PC-9 (cell line): Measurements from ENCODE around the gene USP10. TPM values are rescaled to one million over a fixed set of nuclear protein-coding genes. Genes with fewer than 3 reads are reported as not detected.

Experiments
- BruUV-seq: library from RNA; stranded (reverse); fragments of 400-500 nt; replicated peaks from 2 replicates; lab custom pipeline; 2021; lab: Mats Ljungman, UMichigan
- CTCF ChIA-PET: fragments of 300-600 bp; sonication (Branson Sonifier 250); formaldehyde crosslinking; loops from one replicate; lab custom pipeline; 2022; ENCODE audit warnings: antibody characterized with exemption; lab: Charles Lee
- POLR2A ChIA-PET: fragments of 300-600 bp; sonication (Branson Sonifier 250); formaldehyde crosslinking; loops from one replicate; lab custom pipeline; 2022; ENCODE audit warnings: antibody characterized with exemption; ENCODE audit not compliant: unreplicated experiment; lab: Charles Lee
- DNase-seq, 2 experiments: peaks; one replicate each; pipeline versions ENCODE4 v3.0.0 to v3.0.0-alpha.2; 2015 to 2022; ENCODE audit warnings: mixed read lengths in 1 of 2
- H2AFZ ChIP-seq: fragments of 200-600 bp; sonication (generic); 2 replicates; pipeline ENCODE4 v1.8.1; 2017; ENCODE audit warnings: antibody characterized with exemption
- H3F3A ChIP-seq: fragments of 200-600 bp; sonication (generic); 2 replicates; pipeline ENCODE4 v1.8.1; 2017; ENCODE audit warnings: antibody characterized with exemption, mild to moderate bottlenecking, low read depth; ENCODE audit not compliant: insufficient read depth
- H3K27ac ChIP-seq: fragments of 200-600 bp; sonication (generic); 2 replicates; pipeline ENCODE4 v1.6.1; 2016; ENCODE audit warnings: mixed run types
- H3K27me3 ChIP-seq: fragments of 200-600 bp; sonication (generic); 2 replicates; pipeline ENCODE4 v1.6.1; 2016; ENCODE audit warnings: low read depth, mixed run types; ENCODE audit not compliant: insufficient read depth
- H3K36me3 ChIP-seq: fragments of 200-600 bp; sonication (generic); 2 replicates; pipeline ENCODE4 v1.6.1; 2016; ENCODE audit warnings: low read depth, mixed run types
- H3K4me1 ChIP-seq: fragments of 200-600 bp; sonication (generic); replicated peaks from 2 replicates; pipeline ENCODE4 v1.6.1; 2016; ENCODE audit warnings: mixed run types; ENCODE audit not compliant: insufficient read depth
- H3K4me2 ChIP-seq: fragments of 200-600 bp; sonication (generic); 2 replicates; pipeline ENCODE4 v1.6.1; 2017; ENCODE audit warnings: mixed run types
- H3K4me3 ChIP-seq: fragments of 200-600 bp; sonication (generic); 2 replicates; pipeline ENCODE4 v1.6.1; 2016; ENCODE audit warnings: mixed run types
- H3K79me2 ChIP-seq: fragments of 200-600 bp; sonication (generic); 2 replicates; pipeline ENCODE4 v1.6.1; 2017; ENCODE audit warnings: low read depth, mixed run types
- H3K9me2 ChIP-seq: fragments of 200-600 bp; sonication (generic); 2 replicates; pipeline ENCODE4 v1.8.1; 2017; ENCODE audit warnings: mild to moderate bottlenecking; ENCODE audit not compliant: insufficient read depth
- H3K9me3 ChIP-seq: fragments of 200-600 bp; sonication (generic); 2 replicates; pipeline ENCODE4 v1.8.1; 2016; ENCODE audit warnings: low read depth; ENCODE audit not compliant: insufficient read depth
- H4K20me1 ChIP-seq: fragments of 200-600 bp; sonication (generic); 2 replicates; pipeline ENCODE4 v1.8.1; 2017; ENCODE audit not compliant: insufficient read depth
- CTCF ChIP-seq: fragments of 200-600 bp; sonication (generic); conservative IDR thresholded peaks from 2 replicates; pipeline ENCODE4 v1.6.1; 2017; ENCODE audit warnings: mixed run types, antibody characterized with exemption, mild to moderate bottlenecking, moderate library complexity
- EZH2 ChIP-seq: fragments of 200-600 bp; sonication (generic); IDR thresholded peaks from 2 replicates; pipeline ENCODE4 v1.8.0; 2017; ENCODE audit warnings: antibody characterized with exemption, low read depth
- intact Hi-C: fragments of 100-400 bp; cut with micrococcal nuclease; formaldehyde crosslinking; loops from one replicate; pipeline ENCODE4 v1.10.0; 2022; ENCODE audit not compliant: unreplicated experiment
- total RNA-seq: library from RNA; stranded (reverse); gene quantifications from 2 replicates; pipeline ENCODE4 v1.2.3, GENCODE V29; 2021

The USP10 gene
- total RNA-seq, 1 experiment from 2014 or later = 109 TPM

GRCh38 chr16:84794626-84795025, 94.8 kb downstream of the USP10 start:
- TF ChIP-seq CTCF (no peak), EZH2 (no peak)
- ChIA-PET CTCF (no interaction called here), POLR2A (no interaction called here)
- H3K4me2 ChIP-seq = no peak overlapping the region
- H3K9me3 ChIP-seq = no peaks in the 10 kb centered on the region
- H3K36me3 ChIP-seq = no peaks in the 10 kb centered on the region
- no peaks in the 10 kb centered on the region; the same call in 1 of the 2 replicates for H3F3A ChIP-seq
- no peaks in the 10 kb centered on the region for H3K79me2 ChIP-seq
- H4K20me1 ChIP-seq = no peaks in the 10 kb centered on the region
- H3K27ac ChIP-seq = no peak overlapping the region
- BruUV-seq = no TSS peak
- H3K27me3 ChIP-seq = no peaks in the 10 kb centered on the region
- no peak overlapping the region for H3K4me3 ChIP-seq
- H3K9me2 ChIP-seq = no peaks in the 10 kb centered on the region
- intact Hi-C loops = no loop called here
- no peaks in the 10 kb centered on the region for H3K4me1 ChIP-seq
- H2AFZ ChIP-seq = no peak overlapping the region
- DNase-seq = no peak

DNA sequence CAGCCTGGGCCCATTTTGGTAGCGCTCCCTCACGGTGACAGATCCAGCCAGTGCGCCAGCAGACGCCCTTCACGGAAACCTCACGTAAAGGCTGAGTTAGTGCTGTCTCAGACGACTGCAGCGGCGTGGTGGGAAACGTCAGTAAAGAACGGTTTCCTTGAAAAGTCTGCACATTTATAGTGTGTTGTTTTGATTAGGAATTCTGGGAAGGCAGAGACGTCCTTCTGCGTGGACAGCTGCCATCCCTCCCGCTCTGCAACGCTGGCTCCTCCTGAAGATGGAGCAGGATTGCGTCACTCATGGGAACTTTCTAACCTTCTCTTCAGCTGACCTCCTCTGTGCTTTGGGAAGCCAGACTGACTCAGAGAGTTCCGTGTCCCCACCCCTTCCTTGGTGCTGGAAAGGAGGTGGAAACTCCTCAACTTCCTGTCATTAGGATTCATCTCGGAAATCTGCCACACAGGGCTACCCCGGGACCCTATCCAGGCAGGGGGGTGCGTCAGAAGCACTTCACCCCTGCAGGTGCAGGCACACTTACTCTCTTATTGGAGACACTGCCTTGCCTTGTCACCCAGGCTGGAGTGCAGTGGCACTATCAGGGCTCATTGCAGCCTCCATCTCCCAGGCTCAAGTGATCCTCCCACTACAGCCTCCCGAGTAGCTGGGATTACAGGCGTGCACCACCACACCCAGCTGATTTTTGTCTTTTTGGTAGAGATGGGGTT, 95.7 kb downstream of the USP10 start:
- H3K27ac ChIP-seq = no peak overlapping the region
- intact Hi-C loops = no loop called here

More for the DNA sequence above, 95.7 kb downstream of the USP10 start:
- no peak overlapping the region for H2AFZ ChIP-seq
- ChIA-PET CTCF (no interaction called here), POLR2A (no interaction called here)
- no peak overlapping the region for H3K4me3 ChIP-seq
- H3F3A ChIP-seq = no peaks in the 10 kb centered on the region; the same call in 1 of the 2 replicates
- H3K79me2 ChIP-seq = no peaks in the 10 kb centered on the region
- BruUV-seq = no TSS peak
- no peaks in the 10 kb centered on the region for H3K9me2 ChIP-seq
- DNase-seq = no peak
- no peaks in the 10 kb centered on the region for H3K27me3 ChIP-seq
- H3K4me2 ChIP-seq = no peak overlapping the region
- H3K4me1 ChIP-seq = no peaks in the 10 kb centered on the region
- no peaks in the 10 kb centered on the region for H3K9me3 ChIP-seq
- TF ChIP-seq CTCF = no peak
- no peak for TF ChIP-seq EZH2
- H3K36me3 ChIP-seq = no peaks in the 10 kb centered on the region
- H4K20me1 ChIP-seq = no peaks in the 10 kb centered on the region
